Measurements from ENCODE around the gene C19orf47.
A peak's percentile ranks its signal among the peaks of the same experiment; 100 is the strongest.

The C19orf47 gene

GRCh38 chr19:40279120-40279551, 69.1 kb downstream of the C19orf47 start:
- no peak overlapping the region for H3K4me3 ChIP-seq (ENCODE audit: low read length)
- H3K9ac ChIP-seq (ENCODE audit: low read depth, low read length), result no peak overlapping the region
- no peak overlapping the region for H3K27ac ChIP-seq (ENCODE audit: low read depth, low read length)
- 91% methylated on average over 15 of the region's 15 CpGs for WGBS
- peaks cover 11% of the 10 kb centered on the region for H3K4me1 ChIP-seq (ENCODE audit: insufficient read depth, low read length)
- no peaks in the 10 kb centered on the region for H3K9me3 ChIP-seq (ENCODE audit: insufficient read depth, low read depth, low read length)
- H3K36me3 ChIP-seq (ENCODE audit: insufficient read depth, low read length), result 0 out of 2 replicates have a peak, but pooled peaks cover 3% of the 10 kb centered on the region
- H3K27me3 ChIP-seq (ENCODE audit: insufficient read depth, low read length), result no peaks in the 10 kb centered on the region

GRCh38 chr19:40278361-40279035, 69.7 kb downstream of the C19orf47 start:
- Histone ChIP-seq H3K27me3 (ENCODE audit: insufficient read depth, low read length) (no peaks in the 10 kb centered on the region), H3K4me3 (ENCODE audit: low read length) (no peak overlapping the region), H3K4me1 (ENCODE audit: insufficient read depth, low read length) (peaks cover 11% of the 10 kb centered on the region), H3K9ac (ENCODE audit: low read depth, low read length) (no peak overlapping the region), H3K27ac (ENCODE audit: low read depth, low read length) (no peak overlapping the region), H3K9me3 (ENCODE audit: insufficient read depth, low read depth, low read length) (no peaks in the 10 kb centered on the region), H3K36me3 (ENCODE audit: insufficient read depth, low read length) (0 out of 2 replicates have a peak, but pooled peaks cover 3% of the 10 kb centered on the region)
- WGBS, result 90% methylated on average over 15 of the region's 16 CpGs

- Histone ChIP-seq H3K9ac (ENCODE audit: low read depth, low read length) (peak overlapping the region; percentile 17; the same call in 1 of the 2 replicates), H3K27me3 (ENCODE audit: insufficient read depth, low read length) (no peaks in the 10 kb centered on the region), H3K36me3 (ENCODE audit: insufficient read depth, low read length) (0 out of 2 replicates have a peak, but pooled peaks cover 3% of the 10 kb centered on the region), H3K4me1 (ENCODE audit: insufficient read depth, low read length) (peaks cover 11% of the 10 kb centered on the region), H3K9me3 (ENCODE audit: insufficient read depth, low read depth, low read length) (no peaks in the 10 kb centered on the region), H3K27ac (ENCODE audit: low read depth, low read length) (no peak overlapping the region), H3K4me3 (ENCODE audit: low read length) (no peak overlapping the region)
- WGBS, result 93% methylated on average over 10 of the region's 10 CpGs
These were observed 70.7 kb downstream of the C19orf47 start for GRCh38 chr19:40277356-40278059.

- Histone ChIP-seq H3K36me3 (ENCODE audit: insufficient read depth, low read length) (no peaks in the 10 kb centered on the region), H3K27ac (ENCODE audit: low read depth, low read length) (no peak overlapping the region), H3K4me1 (ENCODE audit: insufficient read depth, low read length) (no peaks in the 10 kb centered on the region), H3K9ac (ENCODE audit: low read depth, low read length) (peak overlapping the region; percentile 15; the same call in 1 of the 2 replicates), H3K9me3 (ENCODE audit: insufficient read depth, low read depth, low read length) (no peaks in the 10 kb centered on the region), H3K27me3 (ENCODE audit: insufficient read depth, low read length) (no peaks in the 10 kb centered on the region), H3K4me3 (ENCODE audit: low read length) (no peak overlapping the region)
- 90% methylated on average over 28 of the region's 28 CpGs for WGBS
These were observed 73.3 kb downstream of the C19orf47 start for GRCh38 chr19:40274585-40275544.

GRCh38 chr19:40273469-40274360, 74.5 kb downstream of the C19orf47 start:
- H3K27ac ChIP-seq (ENCODE audit: low read depth, low read length), result no peak overlapping the region
- H3K9ac ChIP-seq (ENCODE audit: low read depth, low read length), result no peak overlapping the region
- H3K36me3 ChIP-seq (ENCODE audit: insufficient read depth, low read length), result no peaks in the 10 kb centered on the region
- no peaks in the 10 kb centered on the region for H3K4me1 ChIP-seq (ENCODE audit: insufficient read depth, low read length)
- H3K9me3 ChIP-seq (ENCODE audit: insufficient read depth, low read depth, low read length), result no peaks in the 10 kb centered on the region
- 87% methylated on average over 14 of the region's 14 CpGs for WGBS
- H3K27me3 ChIP-seq (ENCODE audit: insufficient read depth, low read length), result no peaks in the 10 kb centered on the region
- H3K4me3 ChIP-seq (ENCODE audit: low read length), result no peak overlapping the region

- H3K9ac ChIP-seq (ENCODE audit: low read depth, low read length), result no peak overlapping the region
- H3K36me3 ChIP-seq (ENCODE audit: insufficient read depth, low read length), result no peaks in the 10 kb centered on the region
- WGBS, result 92% methylated on average over 14 of the region's 14 CpGs
- H3K9me3 ChIP-seq (ENCODE audit: insufficient read depth, low read depth, low read length), result no peaks in the 10 kb centered on the region
- H3K27me3 ChIP-seq (ENCODE audit: insufficient read depth, low read length), result no peaks in the 10 kb centered on the region
- no peaks in the 10 kb centered on the region for H3K4me1 ChIP-seq (ENCODE audit: insufficient read depth, low read length)
- H3K4me3 ChIP-seq (ENCODE audit: low read length), result no peak overlapping the region
- no peak overlapping the region for H3K27ac ChIP-seq (ENCODE audit: low read depth, low read length)
These were observed 75.9 kb downstream of the C19orf47 start for GRCh38 chr19:40272261-40272660.

- Histone ChIP-seq H3K4me1 (ENCODE audit: insufficient read depth, low read length) (no peaks in the 10 kb centered on the region), H3K9me3 (ENCODE audit: insufficient read depth, low read depth, low read length) (no peaks in the 10 kb centered on the region), H3K27me3 (ENCODE audit: insufficient read depth, low read length) (no peaks in the 10 kb centered on the region), H3K4me3 (ENCODE audit: low read length) (no peak overlapping the region), H3K27ac (ENCODE audit: low read depth, low read length) (no peak overlapping the region), H3K36me3 (ENCODE audit: insufficient read depth, low read length) (no peaks in the 10 kb centered on the region), H3K9ac (ENCODE audit: low read depth, low read length) (no peak overlapping the region)
- 95% methylated on average over 4 of the region's 4 CpGs for WGBS
These were observed 76.5 kb downstream of the C19orf47 start for GRCh38 chr19:40271706-40272105.

- Histone ChIP-seq H3K27ac (ENCODE audit: low read depth, low read length) (no peak overlapping the region), H3K9ac (ENCODE audit: low read depth, low read length) (no peak overlapping the region), H3K27me3 (ENCODE audit: insufficient read depth, low read length) (no peaks in the 10 kb centered on the region), H3K9me3 (ENCODE audit: insufficient read depth, low read depth, low read length) (no peaks in the 10 kb centered on the region), H3K4me1 (ENCODE audit: insufficient read depth, low read length) (no peaks in the 10 kb centered on the region), H3K4me3 (ENCODE audit: low read length) (no peak overlapping the region), H3K36me3 (ENCODE audit: insufficient read depth, low read length) (no peaks in the 10 kb centered on the region)
- WGBS, result 89% methylated on average over 12 of the region's 12 CpGs
These were observed 77.7 kb downstream of the C19orf47 start for GRCh38 chr19:40270362-40271089.
